Activated T-cell treated with anti-CD3 and anti-CD28 coated beads, Interleukin-2, amount 50 U/mL, for 72 hours (primary cell): ENCODE data around the gene MAGED1. TPM values are rescaled to one million over a fixed set of nuclear protein-coding genes. Genes with fewer than 3 reads are reported as not detected.

Experiments
- ATAC-seq, 2 donors: fragments of 150-1000 bp; cut with Tn5 transposase; replicated peaks in 1 of 2; 2 replicates each; pipeline ENCODE4 v1.10.0; 2021; ENCODE audit warnings: moderate library complexity in 2 of 2, mild to moderate bottlenecking in 1 of 2
- DNase-seq, 2 donors: peaks; one replicate each; pipeline ENCODE4 v3.0.0; 2021 to 2022; ENCODE audit warnings: mixed read lengths in 1 of 2
- H3K27ac Mint-ChIP-seq: one replicate; pipeline ENCODE4 v1.8.0; 2022; ENCODE audit warnings: mild to moderate bottlenecking, moderate library complexity, mixed read lengths
- H3K27me3 Mint-ChIP-seq: one replicate; pipeline ENCODE4 v1.8.0; 2022; ENCODE audit warnings: low read depth, mixed read lengths
- H3K36me3 Mint-ChIP-seq, 2 donors: one replicate each; pipeline ENCODE4 v1.8.0; 2022; ENCODE audit warnings: mixed read lengths in 2 of 2, mild to moderate bottlenecking in 1 of 2; ENCODE audit not compliant: insufficient read depth in 2 of 2
- H3K4me1 Mint-ChIP-seq: one replicate; pipeline ENCODE4 v1.8.0; 2022; ENCODE audit warnings: low read depth, mixed read lengths
- H3K4me3 Mint-ChIP-seq, 2 donors: one replicate each; pipeline ENCODE4 v1.8.0; 2022; ENCODE audit warnings: mild to moderate bottlenecking in 2 of 2, mixed read lengths in 2 of 2, moderate library complexity in 2 of 2
- H3K9me3 Mint-ChIP-seq, 2 donors: one replicate each; pipeline ENCODE4 v1.8.0; 2022; ENCODE audit warnings: mixed read lengths in 2 of 2
- total RNA-seq, 2 donors: library from RNA; stranded (reverse); gene quantifications; one replicate each; pipeline ENCODE4 v1.2.3, GENCODE V29; 2022

Gene MAGED1
- total RNA-seq, result 10 to 100 TPM; 34.8 to 48.9 TPM

- H3K27me3 Mint-ChIP-seq, result peaks cover 4% of the 10 kb centered on the region
- H3K4me1 Mint-ChIP-seq, result peaks cover 16% of the 10 kb centered on the region
- peaks cover 2 to 4% of the 10 kb centered on the region in 2 donors for H3K36me3 Mint-ChIP-seq
- peak; percentile 92 to 95 for ATAC-seq
- peak; percentile 76 to 78 for DNase-seq
- H3K27ac Mint-ChIP-seq, result peak within 1 kb of the TSS; percentile 89
- peak within 1 kb of the TSS; percentile 92 for H3K4me3 Mint-ChIP-seq
- H3K9me3 Mint-ChIP-seq, result no peaks in the 10 kb centered on the region
Observed at GRCh38 chrX:51892921-51893745, at the start of gene MAGED1. Gene MAGED1 (plus strand): TSS chrX:51893623. CDS start chrX:51894305, 682 bp downstream.

- Mint-ChIP-seq H3K4me1 (peaks cover 5% of the 10 kb centered on the region), H3K36me3 (peaks cover 6 to 14% of the 10 kb centered on the region in 2 donors), H3K4me3 (no peak overlapping the region), H3K27me3 (peaks cover 5% of the 10 kb centered on the region), H3K9me3 (peaks cover 0 to 2% of the 10 kb centered on the region in 2 donors), H3K27ac (no peak overlapping the region)
- ATAC-seq (no peak), DNase-seq (no peak)
Observed at GRCh38 chrX:51847463-51847862, 46.0 kb upstream of the MAGED1 start.

- no peak for DNase-seq
- peaks cover 21 to 29% of the 10 kb centered on the region in 2 donors for H3K36me3 Mint-ChIP-seq
- H3K27ac Mint-ChIP-seq, result no peak overlapping the region
- H3K4me1 Mint-ChIP-seq, result peaks cover 5% of the 10 kb centered on the region
- peak; percentile 57 to 64 for ATAC-seq
- peaks cover 3 to 6% of the 10 kb centered on the region in 2 donors for H3K9me3 Mint-ChIP-seq
- no peak overlapping the region for H3K4me3 Mint-ChIP-seq
- peaks cover 11% of the 10 kb centered on the region for H3K27me3 Mint-ChIP-seq
Observed at GRCh38 chrX:51851507-51852085, 41.8 kb upstream of the MAGED1 start.

- DNase-seq (no peak), ATAC-seq (no peak)
- peaks cover 11% of the 10 kb centered on the region for H3K27me3 Mint-ChIP-seq
- H3K27ac Mint-ChIP-seq, result no peak overlapping the region
- peaks cover 5% of the 10 kb centered on the region for H3K4me1 Mint-ChIP-seq
- peaks cover 3 to 8% of the 10 kb centered on the region in 2 donors for H3K9me3 Mint-ChIP-seq
- no peak overlapping the region for H3K4me3 Mint-ChIP-seq
- peaks cover 23 to 33% of the 10 kb centered on the region in 2 donors for H3K36me3 Mint-ChIP-seq
Observed at GRCh38 chrX:51852096-51852495, 41.3 kb upstream of the MAGED1 start.

GRCh38 chrX:51852621-51853020 lies 40.8 kb upstream of the MAGED1 start:
- H3K36me3 Mint-ChIP-seq, result peaks cover 23 to 35% of the 10 kb centered on the region in 2 donors
- DNase-seq, result no peak
- no peak overlapping the region for H3K27ac Mint-ChIP-seq
- peaks cover 3 to 9% of the 10 kb centered on the region in 2 donors for H3K9me3 Mint-ChIP-seq
- ATAC-seq, result no peak
- H3K4me3 Mint-ChIP-seq, result no peak overlapping the region
- peaks cover 11% of the 10 kb centered on the region for H3K27me3 Mint-ChIP-seq
- H3K4me1 Mint-ChIP-seq, result peaks cover 5% of the 10 kb centered on the region

GRCh38 chrX:51853251-51853650 lies 40.2 kb upstream of the MAGED1 start:
- Mint-ChIP-seq H3K4me3 (no peak overlapping the region), H3K36me3 (peaks cover 23 to 36% of the 10 kb centered on the region in 2 donors), H3K9me3 (peaks cover 3 to 9% of the 10 kb centered on the region in 2 donors), H3K4me1 (peaks cover 5% of the 10 kb centered on the region), H3K27me3 (peaks cover 11% of the 10 kb centered on the region), H3K27ac (no peak overlapping the region)
- DNase-seq (no peak), ATAC-seq (no peak)

GRCh38 chrX:51855698-51856097 lies 37.7 kb upstream of the MAGED1 start:
- peaks cover 27 to 40% of the 10 kb centered on the region in 2 donors for H3K36me3 Mint-ChIP-seq
- ATAC-seq (no peak), DNase-seq (no peak)
- no peak overlapping the region for H3K27ac Mint-ChIP-seq
- H3K4me3 Mint-ChIP-seq, result no peak overlapping the region
- peaks cover 3 to 11% of the 10 kb centered on the region in 2 donors for H3K9me3 Mint-ChIP-seq
- H3K4me1 Mint-ChIP-seq, result peaks cover under 1% of the 10 kb centered on the region
- H3K27me3 Mint-ChIP-seq, result peaks cover 16% of the 10 kb centered on the region

- ATAC-seq (no peak), DNase-seq (no peak)
- Mint-ChIP-seq H3K9me3 (peaks cover 3 to 11% of the 10 kb centered on the region in 2 donors), H3K27ac (no peak overlapping the region), H3K4me1 (no peaks in the 10 kb centered on the region), H3K27me3 (peaks cover 13% of the 10 kb centered on the region), H3K36me3 (peaks cover 24 to 37% of the 10 kb centered on the region in 2 donors), H3K4me3 (no peak overlapping the region)
Observed at GRCh38 chrX:51857159-51857733, 36.2 kb upstream of the MAGED1 start.

- H3K4me3 Mint-ChIP-seq, result no peak overlapping the region
Observed at GRCh38 chrX:51860679-51861078, 32.7 kb upstream of the MAGED1 start.

GRCh38 chrX:51862920-51863319 lies 30.5 kb upstream of the MAGED1 start:
- no peak for DNase-seq
- H3K9me3 Mint-ChIP-seq, result peaks cover 4 to 5% of the 10 kb centered on the region in 2 donors
- ATAC-seq, result no peak

More at GRCh38 chrX:51860679-51861078, 32.7 kb upstream of the MAGED1 start:
- peaks cover 15 to 25% of the 10 kb centered on the region in 2 donors for H3K36me3 Mint-ChIP-seq
- H3K27me3 Mint-ChIP-seq, result peaks cover 5% of the 10 kb centered on the region
- peaks cover 3 to 9% of the 10 kb centered on the region in 2 donors for H3K9me3 Mint-ChIP-seq
- DNase-seq, result no peak
- no peak for ATAC-seq
- H3K4me1 Mint-ChIP-seq, result peaks cover 5% of the 10 kb centered on the region
- no peak overlapping the region for H3K27ac Mint-ChIP-seq

GRCh38 chrX:51866210-51866609 lies 27.2 kb upstream of the MAGED1 start:
- no peak for DNase-seq
- Mint-ChIP-seq H3K27ac (no peak overlapping the region), H3K4me3 (no peak overlapping the region), H3K9me3 (peaks cover 1 to 5% of the 10 kb centered on the region in 2 donors), H3K4me1 (peaks cover 5% of the 10 kb centered on the region), H3K36me3 (peaks cover 6% of the 10 kb centered on the region in 2 donors), H3K27me3 (no peaks in the 10 kb centered on the region)
- no peak for ATAC-seq

More at GRCh38 chrX:51862920-51863319, 30.5 kb upstream of the MAGED1 start:
- Mint-ChIP-seq H3K27ac (no peak overlapping the region), H3K4me3 (no peak overlapping the region), H3K4me1 (peaks cover 5% of the 10 kb centered on the region), H3K36me3 (peaks cover 10 to 11% of the 10 kb centered on the region in 2 donors), H3K27me3 (peaks cover 5% of the 10 kb centered on the region)

GRCh38 chrX:51867626-51868025 lies 25.8 kb upstream of the MAGED1 start:
- H3K27ac Mint-ChIP-seq, result peak overlapping the region; percentile 8
- peaks cover 5% of the 10 kb centered on the region for H3K4me1 Mint-ChIP-seq
- H3K36me3 Mint-ChIP-seq, result peaks cover 6% of the 10 kb centered on the region in 2 donors
- ATAC-seq, result no peak
- DNase-seq, result no peak
- H3K4me3 Mint-ChIP-seq, result no peak overlapping the region
- peaks cover 1 to 5% of the 10 kb centered on the region in 2 donors for H3K9me3 Mint-ChIP-seq
- no peaks in the 10 kb centered on the region for H3K27me3 Mint-ChIP-seq

GRCh38 chrX:51870354-51870753 lies 23.1 kb upstream of the MAGED1 start:
- H3K27me3 Mint-ChIP-seq, result no peaks in the 10 kb centered on the region
- no peaks in the 10 kb centered on the region for H3K4me1 Mint-ChIP-seq
- peaks cover 0 to 2% of the 10 kb centered on the region in 2 donors for H3K9me3 Mint-ChIP-seq
- DNase-seq (no peak), ATAC-seq (no peak)
- no peak overlapping the region for H3K4me3 Mint-ChIP-seq
- H3K27ac Mint-ChIP-seq, result no peak overlapping the region
- H3K36me3 Mint-ChIP-seq, result peaks cover 0 to 2% of the 10 kb centered on the region in 2 donors
